ENCODE data around the gene SIGMAR1. TPM values are rescaled to one million over a fixed set of nuclear protein-coding genes. Genes with fewer than 3 reads are reported as not detected.
A peak's percentile ranks its signal among the peaks of the same experiment; 100 is the strongest.

SIGMAR1 gene
- total and polyA plus RNA-seq, 2 of the 8 experiments (the other 6 are each of a cell fraction or from before 2014, with no cell fraction given) = 84.2 to 134 TPM

DNA sequence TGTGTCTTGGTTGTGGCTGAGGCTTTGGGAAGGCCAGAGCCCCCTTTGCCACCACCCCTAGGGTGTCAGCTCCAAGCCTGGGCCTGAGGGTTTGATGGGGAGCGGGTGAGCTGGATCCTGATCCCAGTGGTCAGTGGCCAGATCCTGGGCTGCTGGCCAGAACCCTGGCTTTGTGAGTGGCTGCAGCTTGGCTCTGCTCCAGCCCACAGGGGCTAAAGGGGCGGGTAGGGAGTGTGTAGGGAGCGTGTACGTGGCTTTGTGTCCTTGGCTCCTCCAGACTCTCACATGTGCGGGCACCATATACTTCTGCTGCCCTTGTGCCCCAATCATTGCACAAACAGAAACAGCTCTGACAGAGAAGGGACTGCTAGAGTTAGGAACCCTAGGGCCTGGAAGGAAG is 13.2 kb upstream of the SIGMAR1 start:
- H3K9ac ChIP-seq (replicated peaks in 1 of 4; ENCODE audit: extremely low read depth in 1 of 4, low read depth in 3 of 4, low read length in 3 of 4) = no peak overlapping the region; a peak in 1 of 7 replicates
- H3K4me2 ChIP-seq (ENCODE audit: insufficient read depth in 1 of 2, low read depth in 2 of 2, low read length in 2 of 2) = peak overlapping the region in 1 of 2 experiments; percentile 77; a peak in 1 of 4 replicates
- no peak for TF ChIP-seq SAP30 (IDR thresholded peaks at IDR 0.05; ENCODE audit: insufficient read depth, insufficient replicate concordance, low read length)
- no peak for TF ChIP-seq TAF1 (IDR thresholded peaks at IDR 0.05; ENCODE audit: low read depth, low read length)
- no peak for TF ChIP-seq SIRT6 (IDR thresholded peaks at IDR 0.05; ENCODE audit: low read length)
- FAIRE-seq = no peak
- H2BK20ac ChIP-seq (ENCODE audit: low read length) = no peak overlapping the region
- no peak overlapping the region for H3K23ac ChIP-seq (ENCODE audit: insufficient read length)
- peaks cover 3 to 23% (median 8%) of the 10 kb centered on the region in 4 experiments; a peak in 7 of 8 replicates for H3K36me3 ChIP-seq (ENCODE audit: control insufficient read depth in 2 of 4, insufficient read depth in 4 of 4, low read length in 3 of 4)
- H2BK12ac ChIP-seq (ENCODE audit: low read depth, low read length) = no peak overlapping the region
- no peak overlapping the region for H3K18ac ChIP-seq (ENCODE audit: extremely low read depth, low read length)
- H3K14ac ChIP-seq (ENCODE audit: insufficient read length) = no peak overlapping the region
- WGBS, 2 experiments (ENCODE audit: extremely low coverage in 1 of 2, insufficient coverage in 1 of 2, insufficient read length in 1 of 2, insufficient replicate concordance in 2 of 2, low coverage in 1 of 2, low lambda C conversion rate in 2 of 2, missing lambda C conversion rate in 1 of 2) = 88% methylated on average over 5 of the region's 5 CpGs; no CpG with 5 or more reads in 1 of the 2 experiments
- H3K4ac ChIP-seq (replicated peaks; ENCODE audit: insufficient read length, low read depth, low read length) = no peak overlapping the region
- peaks cover 2 to 12% of the 10 kb centered on the region in 2 experiments for H4K20me1 ChIP-seq (replicated peaks in 1 of 2; ENCODE audit: control insufficient read depth in 1 of 2, insufficient read depth in 2 of 2, low read length in 2 of 2)
- H3K23me2 ChIP-seq (ENCODE audit: low read depth, low read length) = peaks cover 15% of the 10 kb centered on the region
- H4K8ac ChIP-seq (ENCODE audit: extremely low read depth, insufficient read depth, low read length) = no peak overlapping the region
- peaks cover 6% of the 10 kb centered on the region; the same call in 1 of the 2 replicates for H3K79me1 ChIP-seq (ENCODE audit: low read depth, low read length)
- H3K79me2 ChIP-seq (ENCODE audit: control insufficient read depth in 1 of 2, insufficient read depth in 2 of 2, low read length in 2 of 2) = peaks cover 0 to 12% of the 10 kb centered on the region in 2 experiments; a peak in 1 of 4 replicates
- ChIA-PET POLR2A (ENCODE audit: partially characterized antibody) (interaction anchor here (1.4 to 12.8 kb wide), 3 partner anchors 11 to 20 kb away, joined by 3 to 127 read pairs (median 92); partner anchors contain the start of genes ARID3C, CCL27 and SIGMAR1), CTCF (ENCODE audit: partially characterized antibody) (interaction anchor here (1.4 to 15.2 kb wide), 3 partner anchors 9 to 52 kb away, joined by 4 to 277 read pairs (median 23); partner anchors contain the start of genes GALT and SIGMAR1)
- no peak overlapping the region for H2AK5ac ChIP-seq (ENCODE audit: low read depth, low read length)
- H3K4me1 ChIP-seq (replicated peaks in 1 of 4; ENCODE audit: control insufficient read depth in 3 of 4, insufficient read depth in 4 of 4, low read length in 3 of 4) = peaks cover 9 to 37% (median 19%) of the 10 kb centered on the region in 4 experiments
- no peak overlapping the region for H3K56ac ChIP-seq (replicated peaks; ENCODE audit: insufficient read length, low read depth, low read length)
- no peak overlapping the region for H4K5ac ChIP-seq (ENCODE audit: insufficient read length, low read depth, low read length)
- H3K27ac ChIP-seq (ENCODE audit: low read depth, low read length) = no peak overlapping the region
- no peaks in the 10 kb centered on the region; a peak in 1 of 7 replicates for H3K27me3 ChIP-seq (replicated peaks in 1 of 4; ENCODE audit: control insufficient read depth in 3 of 4, extremely low read depth in 1 of 4, insufficient read depth in 3 of 4, low read length in 3 of 4)
- no peak overlapping the region for H3K4me3 ChIP-seq (ENCODE audit: extremely low read depth in 1 of 4, insufficient read depth in 2 of 4, low read depth in 3 of 4, low read length in 4 of 4)
- H4K91ac ChIP-seq (replicated peaks; ENCODE audit: insufficient read length, low read length) = no peak overlapping the region
- H2AFZ ChIP-seq (ENCODE audit: low read length) = no peak overlapping the region
- DNase-seq (ENCODE audit: low read depth in 1 of 2, low spot score in 2 of 2) = no peak
- H2BK5ac ChIP-seq (ENCODE audit: low read depth, low read length) = no peak overlapping the region
- no peak overlapping the region for H2BK120ac ChIP-seq (replicated peaks; ENCODE audit: low read depth, low read length)
- H2BK15ac ChIP-seq (ENCODE audit: low read length) = no peak overlapping the region
- no peaks in the 10 kb centered on the region for H3K9me3 ChIP-seq (ENCODE audit: insufficient read depth in 2 of 2, low read depth in 1 of 2, low read length in 1 of 2)
